Osteoblast (primary cell): Measurements from ENCODE around the gene RNF112. TPM values are rescaled to one million over a fixed set of nuclear protein-coding genes. Genes with fewer than 3 reads are reported as not detected.

Experiments
- DNase-seq: peaks from one replicate; pipeline ENCODE4 v3.0.0; 2011; ENCODE audit warnings: low spot score, mixed read lengths; ENCODE audit not compliant: insufficient read length; ENCODE audit errors: missing footprints
- H2AFZ ChIP-seq: 2 replicates; pipeline ENCODE4 v1.6.0; 2011; ENCODE audit warnings: mild to moderate bottlenecking, low read length
- H3K27ac ChIP-seq: 2 replicates; pipeline ENCODE4 v1.5.1; 2011; ENCODE audit warnings: mild to moderate bottlenecking, low read depth, low read length, moderate library complexity
- H3K27me3 ChIP-seq: 2 replicates; pipeline ENCODE4 v1.6.0; 2012; ENCODE audit warnings: mild to moderate bottlenecking, control low read depth, inconsistent platforms, low read length, moderate library complexity; ENCODE audit not compliant: insufficient read depth
- H3K36me3 ChIP-seq: 2 replicates; pipeline ENCODE4 v1.5.1; 2011; ENCODE audit warnings: mild to moderate bottlenecking, low read length, control low read depth, moderate library complexity; ENCODE audit not compliant: insufficient read depth
- H3K4me1 ChIP-seq: 2 replicates; pipeline ENCODE4 v1.5.1; 2011; ENCODE audit warnings: mild to moderate bottlenecking, low read length, control low read depth, moderate library complexity; ENCODE audit not compliant: insufficient read depth
- H3K4me2 ChIP-seq: 2 replicates; pipeline ENCODE4 v1.6.0; 2011; ENCODE audit warnings: mild to moderate bottlenecking, low read length; ENCODE audit not compliant: insufficient read depth
- H3K4me3 ChIP-seq: fragments of 200-600 bp; sonication (generic); 3 replicates; pipeline ENCODE4 v1.5.1; 2012; ENCODE audit warnings: mild to moderate bottlenecking, low read length, inconsistent platforms; ENCODE audit not compliant: insufficient read depth
- H3K79me2 ChIP-seq: 2 replicates; pipeline ENCODE4 v1.6.0; 2012; ENCODE audit warnings: mild to moderate bottlenecking, low read length, control low read depth, inconsistent platforms; ENCODE audit not compliant: insufficient read depth
- H3K9me3 ChIP-seq: 2 replicates; pipeline ENCODE4 v1.5.1; 2011; ENCODE audit warnings: low read depth, low read length, control low read depth
- H4K20me1 ChIP-seq: 2 replicates; pipeline ENCODE4 v1.6.0; 2012; ENCODE audit warnings: mild to moderate bottlenecking, low read length, control low read depth; ENCODE audit not compliant: insufficient read depth
- total RNA-seq: library from RNA; depleted of rRNA; stranded (reverse); fragments of >200 nt; gene quantifications from 2 replicates; pipeline ENCODE4 v1.2.3, GENCODE V29; 2012
- TF ChIP-seq, protein P1 (sequence below): IDR thresholded peaks from 2 replicates; pipeline ENCODE4 v1.5.1; 2011; ENCODE audit warnings: mild to moderate bottlenecking, low read depth, low read length, moderate library complexity; ENCODE audit errors: extremely low read depth

RNF112 gene
- total RNA-seq, 1 donor = 0.36 TPM

DNA sequence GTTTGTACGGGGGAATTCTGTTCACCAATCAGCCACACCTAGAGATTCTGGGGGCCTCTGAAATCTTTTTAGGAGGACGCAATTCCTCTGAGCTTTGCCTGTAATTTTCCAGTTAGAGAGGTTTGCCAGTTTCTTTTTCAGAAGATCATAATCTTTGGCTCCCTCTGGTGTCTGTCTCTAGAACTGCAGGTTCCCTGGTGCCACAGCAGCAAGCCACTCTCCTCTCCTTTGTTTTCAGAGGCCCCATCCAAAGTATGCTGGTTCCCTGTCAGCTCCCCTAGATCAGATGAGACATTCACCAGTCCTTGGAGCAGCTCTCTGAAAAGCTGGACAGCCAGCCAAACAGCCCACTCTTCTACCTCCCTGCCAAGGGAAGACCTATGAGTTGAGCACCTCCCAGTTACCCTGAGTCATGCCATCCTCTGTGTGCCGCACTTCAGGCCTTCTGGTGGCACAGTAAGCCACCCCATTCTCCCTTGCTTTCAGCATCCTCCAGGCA is 36.1 kb downstream of the RNF112 start:
- H3K4me1 ChIP-seq = peaks cover 27% of the 10 kb centered on the region
- H3K4me3 ChIP-seq = no peak overlapping the region

DNA sequence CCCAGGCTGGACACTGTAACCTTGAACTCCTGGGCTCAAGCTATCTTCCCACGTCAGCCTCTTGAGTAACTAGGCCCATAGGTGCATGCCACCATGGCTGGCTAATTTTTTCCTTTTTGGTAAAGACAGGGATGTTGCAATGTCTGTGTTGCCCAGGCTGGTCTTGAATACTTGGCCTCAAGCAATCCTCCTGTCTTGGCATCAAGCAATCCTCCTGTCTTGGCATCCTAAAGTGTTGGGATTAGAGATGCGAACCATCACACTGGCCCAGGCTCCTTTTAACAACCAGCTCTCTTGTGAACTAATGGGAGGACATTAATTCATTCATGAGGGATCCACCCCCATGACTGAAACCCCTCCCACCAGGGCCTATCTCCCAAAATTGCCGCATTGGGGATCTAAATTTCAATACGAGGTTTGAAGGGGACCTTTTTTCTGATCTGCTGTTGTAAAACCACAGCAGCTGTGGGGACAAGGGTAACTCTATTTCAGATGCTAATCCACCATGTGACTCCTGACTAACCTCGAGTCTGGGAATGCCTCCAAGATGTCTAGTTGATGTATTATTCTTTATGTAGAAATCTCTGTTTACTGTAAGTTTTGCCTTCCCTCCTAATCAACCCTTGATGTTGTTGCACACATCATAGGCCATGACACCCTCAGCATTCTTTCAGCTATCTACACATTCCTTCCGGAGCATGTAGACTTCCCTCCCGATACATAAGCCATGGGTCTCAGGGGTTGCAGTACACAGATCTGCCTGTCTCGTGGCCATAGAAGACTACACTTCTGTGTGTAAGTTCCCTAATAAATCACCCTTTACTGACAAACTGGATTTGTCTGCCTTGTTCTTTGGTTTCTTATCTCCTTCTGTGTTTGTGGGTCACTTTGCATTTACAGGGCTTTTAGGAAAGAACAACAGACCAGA is 37.6 kb downstream of the RNF112 start:
- Histone ChIP-seq H3K4me1 (peaks cover 27% of the 10 kb centered on the region), H3K9me3 (no peaks in the 10 kb centered on the region), H3K36me3 (no peaks in the 10 kb centered on the region), H3K27ac (peak overlapping the region; percentile 56), H3K4me2 (peak overlapping the region; percentile 22), H3K27me3 (peaks cover 12% of the 10 kb centered on the region), H3K79me2 (no peaks in the 10 kb centered on the region), H3K4me3 (no peak overlapping the region), H2AFZ (no peak overlapping the region), H4K20me1 (no peaks in the 10 kb centered on the region)
- TF ChIP-seq, protein P1, sequence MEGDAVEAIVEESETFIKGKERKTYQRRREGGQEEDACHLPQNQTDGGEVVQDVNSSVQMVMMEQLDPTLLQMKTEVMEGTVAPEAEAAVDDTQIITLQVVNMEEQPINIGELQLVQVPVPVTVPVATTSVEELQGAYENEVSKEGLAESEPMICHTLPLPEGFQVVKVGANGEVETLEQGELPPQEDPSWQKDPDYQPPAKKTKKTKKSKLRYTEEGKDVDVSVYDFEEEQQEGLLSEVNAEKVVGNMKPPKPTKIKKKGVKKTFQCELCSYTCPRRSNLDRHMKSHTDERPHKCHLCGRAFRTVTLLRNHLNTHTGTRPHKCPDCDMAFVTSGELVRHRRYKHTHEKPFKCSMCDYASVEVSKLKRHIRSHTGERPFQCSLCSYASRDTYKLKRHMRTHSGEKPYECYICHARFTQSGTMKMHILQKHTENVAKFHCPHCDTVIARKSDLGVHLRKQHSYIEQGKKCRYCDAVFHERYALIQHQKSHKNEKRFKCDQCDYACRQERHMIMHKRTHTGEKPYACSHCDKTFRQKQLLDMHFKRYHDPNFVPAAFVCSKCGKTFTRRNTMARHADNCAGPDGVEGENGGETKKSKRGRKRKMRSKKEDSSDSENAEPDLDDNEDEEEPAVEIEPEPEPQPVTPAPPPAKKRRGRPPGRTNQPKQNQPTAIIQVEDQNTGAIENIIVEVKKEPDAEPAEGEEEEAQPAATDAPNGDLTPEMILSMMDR = no peak
- peak; percentile 96 for DNase-seq

More for the DNA sequence above, 36.1 kb downstream of the RNF112 start:
- H3K27ac ChIP-seq = peak overlapping the region; percentile 56
- no peaks in the 10 kb centered on the region for H4K20me1 ChIP-seq
- H3K79me2 ChIP-seq = no peaks in the 10 kb centered on the region
- H2AFZ ChIP-seq = peak overlapping the region; percentile 80
- no peaks in the 10 kb centered on the region for H3K36me3 ChIP-seq
- H3K27me3 ChIP-seq = no peaks in the 10 kb centered on the region
- DNase-seq = peak; percentile 97
- peak overlapping the region; percentile 44 for H3K4me2 ChIP-seq
- no peaks in the 10 kb centered on the region for H3K9me3 ChIP-seq
- TF ChIP-seq, protein P1 = peak; percentile 92

DNA sequence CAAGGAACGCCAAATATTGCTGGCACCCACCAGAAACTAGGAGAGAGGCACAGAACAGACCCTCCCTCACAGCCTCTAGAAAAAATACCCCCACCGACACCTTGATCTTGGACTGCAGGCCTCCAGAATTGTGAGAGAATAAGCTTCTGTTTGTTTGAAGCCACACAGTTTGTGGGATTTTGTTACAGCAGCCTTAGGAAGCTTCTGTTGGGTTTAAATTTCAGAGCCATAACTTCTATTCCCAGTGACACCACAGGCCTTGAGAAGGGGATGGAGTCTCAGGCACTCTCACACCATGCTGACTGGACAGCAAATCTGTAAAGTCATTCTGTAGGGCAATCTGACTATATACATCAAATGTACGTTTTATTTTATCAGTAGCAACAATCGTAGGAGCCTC is 38.6 kb downstream of the RNF112 start:
- peaks cover 18% of the 10 kb centered on the region for H3K27me3 ChIP-seq
- H3K36me3 ChIP-seq = no peaks in the 10 kb centered on the region
- H3K79me2 ChIP-seq = no peaks in the 10 kb centered on the region
- no peaks in the 10 kb centered on the region for H4K20me1 ChIP-seq
- no peak overlapping the region for H2AFZ ChIP-seq
- no peak for DNase-seq
- no peak overlapping the region for H3K27ac ChIP-seq
- peaks cover 27% of the 10 kb centered on the region for H3K4me1 ChIP-seq
- no peak overlapping the region for H3K4me2 ChIP-seq
- no peak overlapping the region for H3K4me3 ChIP-seq
- TF ChIP-seq, protein P1 = no peak
- H3K9me3 ChIP-seq = no peaks in the 10 kb centered on the region

DNA sequence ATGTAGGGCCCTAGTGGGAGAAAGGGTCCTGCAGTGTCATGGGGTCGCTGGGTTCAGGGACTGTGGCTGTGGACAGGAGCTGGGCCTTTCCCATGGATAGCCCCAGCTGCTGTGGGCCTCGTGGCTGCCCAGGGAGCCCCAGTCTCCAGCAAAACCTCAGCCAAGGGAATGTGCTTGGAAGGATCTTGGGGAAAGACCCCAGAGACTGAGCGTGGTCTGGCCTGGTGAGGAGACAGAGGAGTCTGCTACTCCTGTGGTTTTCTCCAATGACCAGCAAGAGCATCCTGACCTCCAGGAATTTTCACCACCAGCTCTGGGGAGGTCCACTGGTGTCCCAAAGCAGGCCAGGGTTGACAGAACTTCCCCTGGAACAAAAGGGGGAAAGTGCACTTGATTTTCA is 42.3 kb downstream of the RNF112 start:
- H3K27me3 ChIP-seq = peaks cover 29% of the 10 kb centered on the region
- TF ChIP-seq, protein P1 = no peak
- H3K4me1 ChIP-seq = peaks cover 11% of the 10 kb centered on the region
- no peaks in the 10 kb centered on the region for H4K20me1 ChIP-seq
- H3K9me3 ChIP-seq = no peaks in the 10 kb centered on the region
- H2AFZ ChIP-seq = no peak overlapping the region
- no peak overlapping the region for H3K27ac ChIP-seq
- DNase-seq = no peak
- no peak overlapping the region for H3K4me2 ChIP-seq
- H3K4me3 ChIP-seq = no peak overlapping the region
- H3K36me3 ChIP-seq = no peaks in the 10 kb centered on the region
- no peaks in the 10 kb centered on the region for H3K79me2 ChIP-seq
